Astrocyte of the spinal cord (primary cell): ENCODE measurements around the gene APLP2.
A peak's percentile ranks its signal among the peaks of the same experiment; 100 is the strongest.

Experiments
- DNase-seq: peaks from one replicate; pipeline ENCODE4 v3.0.0; 2011; ENCODE audit warnings: low read depth, low spot score
- H3K4me3 ChIP-seq: 2 replicates; pipeline ENCODE4 v1.5.1; 2011; ENCODE audit warnings: low read depth, mild to moderate bottlenecking, low read length, moderate library complexity
- CTCF ChIP-seq: IDR thresholded peaks from 2 replicates; pipeline ENCODE4 v1.5.1; 2012; ENCODE audit warnings: low read depth, mild to moderate bottlenecking, low read length, inconsistent platforms
- in situ Hi-C: cut with HindIII; loops from 2 replicates; pipeline ENCODE4 v1.10.0; 2017; ENCODE audit warnings: low sequenced_read_pairs

Gene APLP2

DNA sequence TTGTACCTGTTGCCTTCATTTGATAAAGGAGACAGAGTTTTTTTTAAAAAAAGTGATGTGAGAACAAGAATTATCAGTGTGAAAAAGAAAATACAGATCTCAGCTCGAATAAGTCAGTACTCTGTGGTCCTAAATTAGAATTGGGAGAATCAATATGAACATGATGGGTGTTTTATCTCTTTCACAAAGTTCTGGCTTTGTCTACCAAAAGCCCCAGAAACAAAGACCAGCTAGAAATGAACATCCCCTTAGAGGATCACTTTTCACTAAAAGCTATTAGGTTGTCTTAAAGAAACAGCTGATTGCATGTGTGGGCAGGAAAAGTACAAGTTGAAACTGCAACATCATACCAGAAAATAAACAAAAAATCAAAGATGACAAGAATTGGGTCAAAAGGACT is 81.5 kb downstream of the APLP2 start:
- TF ChIP-seq CTCF: no peak
- DNase-seq: no peak
- no peak overlapping the region for H3K4me3 ChIP-seq
- in situ Hi-C loops: no loop called here

- in situ Hi-C loops: no loop called here
- H3K4me3 ChIP-seq: no peak overlapping the region
- DNase-seq: peak; percentile 45
- no peak for TF ChIP-seq CTCF
Observed at GRCh38 chr11:130156108-130157022, 86.7 kb downstream of the APLP2 start.

GRCh38 chr11:130157101-130157500 is 87.4 kb downstream of the APLP2 start:
- TF ChIP-seq CTCF: no peak
- in situ Hi-C loops: no loop called here
- peak; percentile 49 for DNase-seq
- H3K4me3 ChIP-seq: no peak overlapping the region

DNA sequence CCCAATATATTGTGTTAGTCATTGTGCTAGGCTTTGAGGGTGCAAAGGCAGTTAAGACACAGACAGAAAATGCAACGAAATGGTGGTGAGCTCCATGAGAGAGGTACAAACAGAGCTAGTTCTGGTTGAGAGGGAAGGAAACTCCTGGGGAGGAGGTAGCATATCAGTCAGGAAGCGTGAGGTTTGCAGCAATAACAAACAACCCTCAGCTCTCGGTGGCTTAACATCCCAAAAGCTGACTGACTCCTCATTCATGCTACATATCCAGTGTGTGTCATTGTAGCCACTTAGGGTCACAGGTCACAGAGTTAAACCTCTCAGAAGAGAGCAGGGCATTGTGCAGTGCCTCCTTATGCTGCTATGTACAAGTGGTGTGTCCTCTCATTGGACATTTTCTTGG is 88.1 kb downstream of the APLP2 start:
- H3K4me3 ChIP-seq: no peak overlapping the region
- no peak for TF ChIP-seq CTCF
- in situ Hi-C loops: no loop called here
- no peak for DNase-seq

- no peak for DNase-seq
- TF ChIP-seq CTCF: no peak
- no peak overlapping the region for H3K4me3 ChIP-seq
- in situ Hi-C loops: no loop called here
Observed at GRCh38 chr11:130159139-130159538, 89.4 kb downstream of the APLP2 start.

GRCh38 chr11:130159657-130160497 is 90.2 kb downstream of the APLP2 start, which contains the start of gene ST14:
TSS of gene ST14 (plus strand) at chr11:130159782. CDS start at chr11:130159980, 198 bp downstream.
- in situ Hi-C loops: no loop called here
- no peak within 1 kb of the TSS for H3K4me3 ChIP-seq
- no peak for DNase-seq
- TF ChIP-seq CTCF: no peak
